Measurements from ENCODE around the gene FRMD5.

The FRMD5 gene

GRCh38 chr15:44029003-44029402 is 166.1 kb downstream of the FRMD5 start:
- DNase-seq, result no peak

GRCh38 chr15:44028349-44028748 is 166.7 kb downstream of the FRMD5 start:
- no peak for DNase-seq

- no peak for DNase-seq
Observed at GRCh38 chr15:44024155-44024554, 170.9 kb downstream of the FRMD5 start.

DNA sequence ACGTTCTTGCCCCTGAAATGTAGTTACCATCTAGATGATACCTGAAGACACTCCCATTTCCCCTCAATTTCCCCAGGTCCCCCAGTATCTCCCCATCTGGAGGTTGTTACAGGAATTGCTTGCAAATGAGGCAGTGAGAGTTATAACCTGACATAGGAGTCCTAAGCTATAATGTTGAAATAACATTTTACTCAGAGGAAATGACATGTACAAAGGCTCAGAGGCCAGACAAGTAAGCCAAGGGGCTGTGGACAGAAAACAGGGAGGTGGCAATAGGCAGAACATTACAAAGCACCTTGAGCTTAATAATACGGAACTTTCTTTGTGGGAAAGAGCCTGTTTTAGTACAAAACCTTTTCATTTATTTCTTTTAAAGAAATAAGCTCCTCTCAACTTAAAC is 171.9 kb downstream of the FRMD5 start:
- no peak for DNase-seq

GRCh38 chr15:44018151-44018550 is 176.9 kb downstream of the FRMD5 start:
- no peak for DNase-seq

DNA sequence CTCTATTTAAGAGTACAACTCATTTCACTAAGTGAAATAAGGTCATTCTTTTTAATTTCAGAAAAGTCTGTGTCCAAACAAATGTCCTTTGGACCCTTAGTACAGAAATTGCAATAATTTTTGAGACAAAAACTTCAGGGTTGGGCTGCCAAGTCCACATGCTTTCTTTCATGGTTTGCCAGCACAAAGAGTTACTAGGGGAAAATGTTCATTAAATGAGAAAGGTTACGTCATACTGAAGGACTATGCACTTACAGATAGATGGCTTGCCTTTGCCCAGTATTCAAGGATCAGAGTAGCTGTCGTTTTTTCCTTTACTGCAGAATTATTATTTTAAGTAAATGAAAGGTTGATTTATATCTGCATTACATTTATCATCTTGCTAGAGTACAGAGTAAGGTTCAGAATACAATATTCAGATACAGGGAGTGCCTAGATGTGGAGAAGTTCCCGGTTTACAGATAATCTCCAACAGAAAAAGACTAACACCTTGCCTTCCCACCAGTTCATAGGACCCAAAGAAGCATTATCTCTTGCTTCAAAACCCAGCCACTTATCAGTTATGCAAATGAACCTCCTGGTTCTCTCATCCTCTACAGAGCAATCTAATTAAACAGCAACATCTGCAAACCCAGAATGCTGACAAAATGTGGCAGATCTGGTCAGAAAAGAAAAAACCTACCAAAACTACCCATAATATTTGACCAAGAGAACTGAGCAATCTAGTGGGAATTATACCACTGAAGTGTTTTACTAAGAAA is 179.3 kb downstream of the FRMD5 start:
- no peak for DNase-seq

DNA sequence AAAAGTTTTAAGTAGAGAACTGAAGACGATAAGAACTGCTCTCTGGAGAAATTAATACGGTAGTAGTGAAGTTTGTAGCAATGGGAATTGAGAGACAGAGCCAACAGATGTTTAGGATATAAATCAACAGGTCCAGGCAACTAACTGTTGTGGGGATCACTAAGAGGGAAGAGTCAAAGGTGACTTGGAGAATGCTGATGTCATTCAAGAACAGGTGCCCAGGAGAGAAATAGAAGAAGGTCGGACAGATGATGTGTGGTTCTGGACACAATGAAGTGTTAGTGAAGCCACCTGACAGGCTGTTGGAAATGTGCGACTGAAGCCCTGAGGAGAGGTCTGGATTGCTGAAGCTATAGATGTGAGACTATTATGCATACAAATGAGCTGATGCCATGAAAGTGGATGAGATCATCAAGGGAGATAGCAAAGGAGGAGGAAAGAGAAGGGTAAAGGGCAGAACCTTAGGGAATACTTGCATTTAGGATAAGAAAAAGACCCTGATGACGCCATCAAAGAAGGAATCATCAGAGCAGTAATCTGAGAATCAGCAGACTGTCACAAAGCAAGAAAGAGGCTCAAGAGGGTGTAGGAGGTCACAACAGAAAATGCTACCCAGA is 183.7 kb downstream of the FRMD5 start:
- DNase-seq, result no peak

DNA sequence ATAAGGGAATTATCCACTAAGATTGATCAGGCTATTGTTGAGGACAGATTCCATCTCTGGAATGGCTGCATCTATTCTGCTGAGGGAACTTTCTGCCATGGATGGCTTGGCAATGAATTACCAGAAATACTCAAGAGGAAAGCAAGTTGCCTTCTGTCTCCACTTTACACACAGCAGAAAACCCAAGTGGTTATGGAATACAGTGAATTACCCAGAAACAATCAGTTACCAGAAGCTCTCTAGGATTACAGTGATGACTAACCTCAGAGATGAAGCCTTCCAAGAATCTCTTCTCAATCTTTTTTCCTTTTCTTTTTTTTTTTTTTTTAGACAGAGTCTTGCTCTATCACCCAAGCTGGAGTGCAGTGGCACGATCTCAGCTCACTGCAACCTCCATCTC is 185.0 kb downstream of the FRMD5 start:
- DNase-seq, result no peak

- DNase-seq, result peak; percentile 78
Observed at GRCh38 chr15:44009038-44009437, 186.0 kb downstream of the FRMD5 start.

DNA sequence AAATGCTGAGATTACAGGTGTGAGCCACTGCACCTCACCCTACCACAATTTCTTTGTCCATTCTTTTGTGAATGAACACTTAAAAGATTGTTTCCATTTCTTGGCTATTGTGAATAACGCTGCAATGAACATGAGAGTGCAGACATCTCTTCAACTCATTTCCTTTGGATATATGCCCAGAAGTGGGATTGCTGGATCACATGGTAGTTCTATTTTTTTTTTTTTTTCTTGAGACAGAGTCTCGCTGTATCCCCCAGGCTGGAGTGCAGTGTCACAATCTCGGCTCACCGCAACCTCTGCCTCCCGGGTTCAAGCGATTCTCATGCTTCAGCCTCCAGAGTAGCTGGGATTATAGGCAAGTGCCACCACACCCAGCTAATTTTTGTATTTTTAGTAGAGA is 194.8 kb downstream of the FRMD5 start:
- DNase-seq, result peak; percentile 59

- peak; percentile 73 for DNase-seq
Observed at GRCh38 chr15:43998607-43999006, 196.5 kb downstream of the FRMD5 start.

- DNase-seq, result no peak
Observed at GRCh38 chr15:43991206-43991605, 203.9 kb downstream of the FRMD5 start.

- DNase-seq, result no peak
Observed at GRCh38 chr15:43989938-43990337, 205.1 kb downstream of the FRMD5 start.

GRCh38 chr15:43988900-43989299 is 206.2 kb downstream of the FRMD5 start:
- DNase-seq, result no peak

DNA sequence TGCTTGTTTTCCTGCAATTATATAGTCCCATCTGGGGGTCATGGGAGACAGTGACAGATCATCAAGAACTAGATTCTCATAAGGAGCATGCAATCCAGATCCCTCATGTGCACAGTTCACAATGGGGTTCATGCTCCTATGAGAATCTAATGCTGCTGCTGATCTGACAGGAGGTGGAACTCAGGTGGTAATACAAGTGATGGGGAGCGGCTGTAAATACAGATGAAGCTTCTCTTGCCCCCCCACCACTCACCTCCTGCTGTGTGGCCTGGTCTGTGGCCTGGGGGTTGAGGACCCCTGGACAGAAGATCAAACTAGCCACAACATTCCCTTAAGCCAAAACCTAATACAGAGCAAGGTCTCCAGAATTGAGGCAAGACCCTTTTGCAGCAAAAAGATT is 207.1 kb downstream of the FRMD5 start:
- DNase-seq, result no peak

GRCh38 chr15:43985976-43986680 is 208.9 kb downstream of the FRMD5 start:
- no peak for DNase-seq

GRCh38 chr15:43981576-43981975 is 213.5 kb downstream of the FRMD5 start:
- DNase-seq, result no peak

DNA sequence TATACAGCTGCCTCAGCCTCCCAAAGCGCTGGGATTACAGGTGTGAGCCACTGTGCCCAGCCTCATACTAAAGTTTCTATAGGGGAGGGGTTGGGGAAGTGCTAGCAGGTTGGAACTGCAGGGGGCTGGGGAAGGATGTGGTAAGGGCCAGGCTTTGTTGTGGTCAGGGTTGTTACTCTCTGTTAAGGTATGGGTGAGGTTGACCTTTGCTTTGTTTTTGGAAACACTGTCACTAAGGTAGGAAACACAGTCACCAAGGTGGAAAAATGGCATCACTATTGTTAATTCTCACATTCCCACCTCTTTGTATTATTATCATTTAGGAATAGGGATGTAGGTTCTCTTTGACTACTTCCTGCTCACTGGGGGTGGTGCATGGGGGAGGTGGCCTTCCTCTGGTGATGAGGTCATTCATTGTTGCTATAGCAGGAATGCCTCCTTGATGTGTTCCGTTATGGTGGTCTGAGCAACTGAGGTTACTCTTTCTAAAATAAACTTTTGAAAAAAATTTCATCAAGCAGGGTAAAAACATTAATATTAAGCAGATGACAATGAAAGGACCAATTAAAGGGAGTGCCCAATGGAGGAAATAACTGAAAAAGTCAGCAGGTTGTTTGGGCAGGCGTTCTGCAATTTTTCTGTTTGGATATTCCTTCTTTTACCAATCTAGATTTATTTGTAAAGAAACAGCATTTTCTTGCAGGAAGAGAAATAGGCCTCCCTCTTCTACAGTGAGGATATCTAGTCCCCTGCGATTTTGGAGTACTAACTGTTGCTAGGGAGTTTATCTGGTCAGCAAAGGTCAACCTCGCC is 217.8 kb downstream of the FRMD5 start:
- DNase-seq, result no peak

- DNase-seq, result no peak
Observed at GRCh38 chr15:43975770-43976169, 219.3 kb downstream of the FRMD5 start.

DNA sequence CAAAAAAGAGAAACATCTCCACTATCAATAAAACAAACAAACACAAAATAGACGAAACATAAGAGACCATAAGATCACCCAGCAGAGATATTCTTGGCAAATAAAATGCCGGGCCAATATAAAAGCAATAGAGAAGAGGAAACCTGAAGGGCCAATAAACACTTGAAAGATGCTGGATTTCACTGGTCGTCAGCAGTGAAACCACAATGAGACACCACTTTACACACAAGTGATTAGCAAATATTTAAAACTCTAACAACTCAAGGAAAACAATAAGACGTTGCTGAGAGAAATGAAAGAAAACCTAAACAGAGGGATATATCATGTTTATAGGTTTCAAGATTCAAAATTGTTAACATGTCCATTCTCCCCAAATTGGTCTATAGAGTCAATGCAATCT is 219.7 kb downstream of the FRMD5 start:
- DNase-seq, result no peak

DNA sequence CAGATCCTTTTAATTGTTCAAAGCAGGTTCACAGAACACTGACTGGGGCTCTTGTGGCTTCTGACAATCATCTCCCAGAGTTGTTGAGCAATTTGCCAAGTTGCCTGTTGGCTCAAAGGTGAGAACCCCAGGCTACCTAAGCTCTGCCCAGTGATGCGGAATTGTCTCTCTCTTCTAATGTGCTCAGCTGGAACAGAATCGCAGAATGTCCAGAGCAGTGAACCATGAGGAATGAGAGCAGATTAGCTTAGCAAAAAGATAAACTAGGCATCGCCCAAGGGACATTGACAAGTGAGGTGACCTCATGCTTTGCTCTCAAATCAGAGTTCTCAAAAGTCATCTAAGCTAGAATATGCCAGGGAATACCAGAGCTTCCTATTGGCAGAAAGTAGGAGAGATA is 220.2 kb downstream of the FRMD5 start:
- DNase-seq, result no peak

DNA sequence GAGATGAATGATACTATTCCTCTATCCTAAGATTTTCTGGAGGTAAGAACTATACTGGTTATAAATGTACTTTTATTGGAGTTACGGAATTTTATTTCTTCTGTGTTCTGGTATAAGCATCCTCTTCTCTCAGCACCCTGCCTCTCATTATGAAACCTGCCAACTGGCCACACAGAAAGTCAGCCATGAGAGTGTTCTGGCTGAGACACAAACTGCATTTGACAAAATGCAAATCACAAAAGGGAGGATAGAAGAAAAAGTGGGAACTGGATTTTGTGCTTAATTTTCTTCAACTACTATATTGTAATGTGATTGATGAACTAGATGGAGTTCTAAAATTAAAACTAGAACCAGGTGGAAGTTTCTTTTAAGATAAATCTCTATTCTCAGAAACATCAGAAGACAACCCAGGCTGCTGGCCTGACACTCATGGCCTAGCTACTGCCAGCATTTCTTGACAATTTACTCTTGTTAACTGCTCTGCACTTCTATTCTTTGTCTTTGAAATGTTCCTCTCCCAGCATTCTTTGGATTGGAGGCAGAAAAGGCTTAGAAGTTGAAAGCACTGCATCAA is 225.2 kb downstream of the FRMD5 start:
- no peak for DNase-seq

GRCh38 chr15:43968551-43968950 is 226.5 kb downstream of the FRMD5 start:
- DNase-seq, result no peak
